Measurements from ENCODE around the gene FOXN1. TPM values are rescaled to one million over a fixed set of nuclear protein-coding genes. Genes with fewer than 3 reads are reported as not detected.

FOXN1 gene
- polyA plus RNA-seq, 2 donors, result 8.8 to 10.6 TPM

GRCh38 chr17:28487881-28488532 is 18.1 kb upstream of the FOXN1 start:
- no peaks in the 10 kb centered on the region for H3K36me3 ChIP-seq (ENCODE audit: control insufficient read depth in 2 of 2, insufficient read depth in 2 of 2, low read length in 1 of 2)
- H3K4me1 ChIP-seq (ENCODE audit: control insufficient read depth in 2 of 2, insufficient read depth in 2 of 2, low read length in 1 of 2), result peaks cover 0 to 3% of the 10 kb centered on the region in 2 donors
- no peak overlapping the region for H3K27ac ChIP-seq (ENCODE audit: low read depth in 2 of 2, low read length in 1 of 2)
- no peak overlapping the region for H3K4me3 ChIP-seq (ENCODE audit: low read depth in 1 of 2, low read length in 2 of 2)
- WGBS, 2 donors, result 65 to 83% methylated on average over 5 of the region's 5 CpGs
- H3K9me3 ChIP-seq (ENCODE audit: control insufficient read depth in 2 of 2, insufficient read depth in 1 of 2, low read depth in 1 of 2, low read length in 1 of 2), result peaks cover 0 to 3% of the 10 kb centered on the region in 2 donors
- no peaks in the 10 kb centered on the region for H3K27me3 ChIP-seq (ENCODE audit: control insufficient read depth in 1 of 2, insufficient read depth in 2 of 2, low read length in 2 of 2)

- peaks cover 0 to 3% of the 10 kb centered on the region in 2 donors for H3K9me3 ChIP-seq (ENCODE audit: control insufficient read depth in 2 of 2, insufficient read depth in 1 of 2, low read depth in 1 of 2, low read length in 1 of 2)
- H3K27ac ChIP-seq (ENCODE audit: low read depth in 2 of 2, low read length in 1 of 2), result no peak overlapping the region
- H3K4me1 ChIP-seq (ENCODE audit: control insufficient read depth in 2 of 2, insufficient read depth in 2 of 2, low read length in 1 of 2), result peaks cover 0 to 3% of the 10 kb centered on the region in 2 donors
- H3K4me3 ChIP-seq (ENCODE audit: low read depth in 1 of 2, low read length in 2 of 2), result no peak overlapping the region
- no peaks in the 10 kb centered on the region for H3K36me3 ChIP-seq (ENCODE audit: control insufficient read depth in 2 of 2, insufficient read depth in 2 of 2, low read length in 1 of 2)
- WGBS, 2 donors, result 79 to 86% methylated on average over 7 of the region's 7 CpGs
- H3K27me3 ChIP-seq (ENCODE audit: control insufficient read depth in 1 of 2, insufficient read depth in 2 of 2, low read length in 2 of 2), result no peaks in the 10 kb centered on the region
These were observed 17.4 kb upstream of the FOXN1 start for GRCh38 chr17:28488533-28489276.

GRCh38 chr17:28491286-28491685 is 14.9 kb upstream of the FOXN1 start:
- peaks cover 0 to 3% of the 10 kb centered on the region in 2 donors for H3K9me3 ChIP-seq (ENCODE audit: control insufficient read depth in 2 of 2, insufficient read depth in 1 of 2, low read depth in 1 of 2, low read length in 1 of 2)
- no peak overlapping the region for H3K27ac ChIP-seq (ENCODE audit: low read depth in 2 of 2, low read length in 1 of 2)
- no peaks in the 10 kb centered on the region for H3K36me3 ChIP-seq (ENCODE audit: control insufficient read depth in 2 of 2, insufficient read depth in 2 of 2, low read length in 1 of 2)
- no peaks in the 10 kb centered on the region for H3K27me3 ChIP-seq (ENCODE audit: control insufficient read depth in 1 of 2, insufficient read depth in 2 of 2, low read length in 2 of 2)
- WGBS, 2 donors, result 86 to 90% methylated on average over 11 of the region's 11 CpGs
- peaks cover 0 to 3% of the 10 kb centered on the region in 2 donors for H3K4me1 ChIP-seq (ENCODE audit: control insufficient read depth in 2 of 2, insufficient read depth in 2 of 2, low read length in 1 of 2)
- H3K4me3 ChIP-seq (ENCODE audit: low read depth in 1 of 2, low read length in 2 of 2), result no peak overlapping the region

- Histone ChIP-seq H3K4me3 (ENCODE audit: low read depth in 1 of 2, low read length in 2 of 2) (no peak overlapping the region), H3K36me3 (ENCODE audit: control insufficient read depth in 2 of 2, insufficient read depth in 2 of 2, low read length in 1 of 2) (no peaks in the 10 kb centered on the region), H3K4me1 (ENCODE audit: control insufficient read depth in 2 of 2, insufficient read depth in 2 of 2, low read length in 1 of 2) (peaks cover 0 to 3% of the 10 kb centered on the region in 2 donors), H3K27me3 (ENCODE audit: control insufficient read depth in 1 of 2, insufficient read depth in 2 of 2, low read length in 2 of 2) (no peaks in the 10 kb centered on the region), H3K27ac (ENCODE audit: low read depth in 2 of 2, low read length in 1 of 2) (no peak overlapping the region), H3K9me3 (ENCODE audit: control insufficient read depth in 2 of 2, insufficient read depth in 1 of 2, low read depth in 1 of 2, low read length in 1 of 2) (peaks cover 0 to 3% of the 10 kb centered on the region in 2 donors)
- WGBS, 2 donors, result 90 to 92% methylated on average over 3 of the region's 3 CpGs
These were observed 14.3 kb upstream of the FOXN1 start for GRCh38 chr17:28491860-28492259.

- no peaks in the 10 kb centered on the region for H3K27me3 ChIP-seq (ENCODE audit: control insufficient read depth in 1 of 2, insufficient read depth in 2 of 2, low read length in 2 of 2)
- H3K36me3 ChIP-seq (ENCODE audit: control insufficient read depth in 2 of 2, insufficient read depth in 2 of 2, low read length in 1 of 2), result no peaks in the 10 kb centered on the region
- H3K27ac ChIP-seq (ENCODE audit: low read depth in 2 of 2, low read length in 1 of 2), result no peak overlapping the region
- H3K9me3 ChIP-seq (ENCODE audit: control insufficient read depth in 2 of 2, insufficient read depth in 1 of 2, low read depth in 1 of 2, low read length in 1 of 2), result peaks cover 0 to 3% of the 10 kb centered on the region in 2 donors
- no peak overlapping the region for H3K4me3 ChIP-seq (ENCODE audit: low read depth in 1 of 2, low read length in 2 of 2)
- WGBS, 2 donors, result 49 to 57% methylated on average over 4 of the region's 4 CpGs
- H3K4me1 ChIP-seq (ENCODE audit: control insufficient read depth in 2 of 2, insufficient read depth in 2 of 2, low read length in 1 of 2), result peaks cover 0 to 7% of the 10 kb centered on the region in 2 donors
These were observed 13.5 kb upstream of the FOXN1 start for GRCh38 chr17:28492352-28493310.

- Histone ChIP-seq H3K27ac (ENCODE audit: low read depth in 2 of 2, low read length in 1 of 2) (no peak overlapping the region), H3K4me1 (ENCODE audit: control insufficient read depth in 2 of 2, insufficient read depth in 2 of 2, low read length in 1 of 2) (peaks cover 0 to 10% of the 10 kb centered on the region in 2 donors), H3K4me3 (ENCODE audit: low read depth in 1 of 2, low read length in 2 of 2) (no peak overlapping the region), H3K36me3 (ENCODE audit: control insufficient read depth in 2 of 2, insufficient read depth in 2 of 2, low read length in 1 of 2) (no peaks in the 10 kb centered on the region), H3K9me3 (ENCODE audit: control insufficient read depth in 2 of 2, insufficient read depth in 1 of 2, low read depth in 1 of 2, low read length in 1 of 2) (peaks cover 0 to 3% of the 10 kb centered on the region in 2 donors), H3K27me3 (ENCODE audit: control insufficient read depth in 1 of 2, insufficient read depth in 2 of 2, low read length in 2 of 2) (no peaks in the 10 kb centered on the region)
- 50 to 53% methylated on average over 9 of the region's 9 CpGs for WGBS, 2 donors
These were observed 12.7 kb upstream of the FOXN1 start for GRCh38 chr17:28493460-28493859.

GRCh38 chr17:28494445-28495188 is 11.5 kb upstream of the FOXN1 start:
- H3K9me3 ChIP-seq (ENCODE audit: control insufficient read depth in 2 of 2, insufficient read depth in 1 of 2, low read depth in 1 of 2, low read length in 1 of 2), result peaks cover 0 to 3% of the 10 kb centered on the region in 2 donors
- H3K36me3 ChIP-seq (ENCODE audit: control insufficient read depth in 2 of 2, insufficient read depth in 2 of 2, low read length in 1 of 2), result no peaks in the 10 kb centered on the region
- H3K4me3 ChIP-seq (ENCODE audit: low read depth in 1 of 2, low read length in 2 of 2), result no peak overlapping the region
- no peak overlapping the region for H3K27ac ChIP-seq (ENCODE audit: low read depth in 2 of 2, low read length in 1 of 2)
- H3K4me1 ChIP-seq (ENCODE audit: control insufficient read depth in 2 of 2, insufficient read depth in 2 of 2, low read length in 1 of 2), result peaks cover 0 to 12% of the 10 kb centered on the region in 2 donors
- 40 to 42% methylated on average over 15 of the region's 15 CpGs for WGBS, 2 donors
- H3K27me3 ChIP-seq (ENCODE audit: control insufficient read depth in 1 of 2, insufficient read depth in 2 of 2, low read length in 2 of 2), result no peaks in the 10 kb centered on the region

- peaks cover 0 to under 1% of the 10 kb centered on the region in 2 donors for H3K9me3 ChIP-seq (ENCODE audit: control insufficient read depth in 2 of 2, insufficient read depth in 1 of 2, low read depth in 1 of 2, low read length in 1 of 2)
- no peaks in the 10 kb centered on the region for H3K27me3 ChIP-seq (ENCODE audit: control insufficient read depth in 1 of 2, insufficient read depth in 2 of 2, low read length in 2 of 2)
- 89 to 93% methylated on average over 8 of the region's 8 CpGs for WGBS, 2 donors
- H3K36me3 ChIP-seq (ENCODE audit: control insufficient read depth in 2 of 2, insufficient read depth in 2 of 2, low read length in 1 of 2), result no peaks in the 10 kb centered on the region
- peaks cover 0 to 19% of the 10 kb centered on the region in 2 donors for H3K4me1 ChIP-seq (ENCODE audit: control insufficient read depth in 2 of 2, insufficient read depth in 2 of 2, low read length in 1 of 2)
- no peak overlapping the region for H3K27ac ChIP-seq (ENCODE audit: low read depth in 2 of 2, low read length in 1 of 2)
- H3K4me3 ChIP-seq (ENCODE audit: low read depth in 1 of 2, low read length in 2 of 2), result no peak overlapping the region
These were observed 10.5 kb upstream of the FOXN1 start for GRCh38 chr17:28495635-28496034.

- Histone ChIP-seq H3K4me3 (ENCODE audit: low read depth in 1 of 2, low read length in 2 of 2) (no peak overlapping the region), H3K36me3 (ENCODE audit: control insufficient read depth in 2 of 2, insufficient read depth in 2 of 2, low read length in 1 of 2) (no peaks in the 10 kb centered on the region), H3K27ac (ENCODE audit: low read depth in 2 of 2, low read length in 1 of 2) (peak overlapping the region in 1 of 2 donors; percentile 2), H3K27me3 (ENCODE audit: control insufficient read depth in 1 of 2, insufficient read depth in 2 of 2, low read length in 2 of 2) (no peaks in the 10 kb centered on the region), H3K9me3 (ENCODE audit: control insufficient read depth in 2 of 2, insufficient read depth in 1 of 2, low read depth in 1 of 2, low read length in 1 of 2) (no peaks in the 10 kb centered on the region), H3K4me1 (ENCODE audit: control insufficient read depth in 2 of 2, insufficient read depth in 2 of 2, low read length in 1 of 2) (peaks cover 6 to 19% of the 10 kb centered on the region in 2 donors)
- WGBS, 2 donors, result 26 to 32% methylated on average over 9 of the region's 9 CpGs
These were observed 8.2 kb upstream of the FOXN1 start for GRCh38 chr17:28497931-28498330.

Data from esophagus (tissue), 2 donors.